ENCODE results near the gene GDI2.

DNA sequence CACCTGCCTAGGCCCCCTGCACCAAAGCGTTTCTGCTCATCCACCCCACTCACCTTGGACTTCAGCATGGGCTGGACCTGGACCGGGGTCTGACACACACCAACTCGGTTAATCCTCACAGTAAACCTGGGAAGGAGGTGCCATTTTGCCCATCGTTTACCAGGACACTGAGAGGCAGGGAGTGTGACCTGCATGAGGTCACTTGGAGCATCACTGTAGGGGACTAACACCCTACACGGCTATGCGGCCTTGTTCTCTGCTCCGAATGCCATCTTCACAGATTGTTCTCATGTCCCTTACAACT, 43.4 kb upstream of the GDI2 start:
- TF ChIP-seq, protein P1, sequence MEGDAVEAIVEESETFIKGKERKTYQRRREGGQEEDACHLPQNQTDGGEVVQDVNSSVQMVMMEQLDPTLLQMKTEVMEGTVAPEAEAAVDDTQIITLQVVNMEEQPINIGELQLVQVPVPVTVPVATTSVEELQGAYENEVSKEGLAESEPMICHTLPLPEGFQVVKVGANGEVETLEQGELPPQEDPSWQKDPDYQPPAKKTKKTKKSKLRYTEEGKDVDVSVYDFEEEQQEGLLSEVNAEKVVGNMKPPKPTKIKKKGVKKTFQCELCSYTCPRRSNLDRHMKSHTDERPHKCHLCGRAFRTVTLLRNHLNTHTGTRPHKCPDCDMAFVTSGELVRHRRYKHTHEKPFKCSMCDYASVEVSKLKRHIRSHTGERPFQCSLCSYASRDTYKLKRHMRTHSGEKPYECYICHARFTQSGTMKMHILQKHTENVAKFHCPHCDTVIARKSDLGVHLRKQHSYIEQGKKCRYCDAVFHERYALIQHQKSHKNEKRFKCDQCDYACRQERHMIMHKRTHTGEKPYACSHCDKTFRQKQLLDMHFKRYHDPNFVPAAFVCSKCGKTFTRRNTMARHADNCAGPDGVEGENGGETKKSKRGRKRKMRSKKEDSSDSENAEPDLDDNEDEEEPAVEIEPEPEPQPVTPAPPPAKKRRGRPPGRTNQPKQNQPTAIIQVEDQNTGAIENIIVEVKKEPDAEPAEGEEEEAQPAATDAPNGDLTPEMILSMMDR (IDR thresholded peaks at IDR 0.05) = no peak
- no peak for TF ChIP-seq POLR2A (IDR thresholded peaks at IDR 0.05)

All from right lobe of liver (tissue), 4 donors.